CD4-positive, alpha-beta T cell (primary cell): ENCODE data around the gene VPS37C. TPM values are rescaled to one million over a fixed set of nuclear protein-coding genes. Genes with fewer than 3 reads are reported as not detected.

ENCODE experiments used
- ATAC-seq: fragments of 200-7000 bp; cut with Tn5 transposase; one replicate; pipeline ENCODE4 v1.10.0; 2022; ENCODE audit warnings: mild to moderate bottlenecking; ENCODE audit not compliant: poor library complexity
- CTCF ChIA-PET: fragments of 350-600 bp; sonication (Branson Sonifier 250); formaldehyde crosslinking; loops from one replicate; lab custom pipeline; 2021; ENCODE audit warnings: antibody characterized with exemption, inconsistent platforms; lab: Charles Lee
- POLR2A ChIA-PET: fragments of 350-600 bp; sonication (Branson Sonifier 250); formaldehyde crosslinking; loops from one replicate; lab custom pipeline; 2021; ENCODE audit warnings: antibody characterized with exemption, inconsistent platforms; lab: Charles Lee
- DNase-seq, 14 experiments: peaks; one replicate each; pipeline ENCODE4 v3.0.0-alpha.2; 2013 to 2020; ENCODE audit warnings: mixed read lengths in 2 of 14
- H3K27ac ChIP-seq, 2 donors: one replicate each; pipeline versions ENCODE4 v1.5.1 to v1.7.0; 2013; ENCODE audit warnings: low read length in 2 of 2, low read depth in 1 of 2, mild to moderate bottlenecking in 1 of 2
- H3K27me3 ChIP-seq, 2 experiments: 1 replicate in 1 of 2; 2 replicates in 1 of 2; pipeline versions ENCODE4 v1.6.1 to v1.7.0; 2013; ENCODE audit warnings: low read length in 2 of 2, control low read depth in 1 of 2, mild to moderate bottlenecking in 1 of 2, moderate library complexity in 1 of 2; ENCODE audit not compliant: insufficient read depth in 2 of 2, control insufficient read depth in 1 of 2
- H3K36me3 ChIP-seq: one replicate; pipeline ENCODE4 v1.6.1; 2013; ENCODE audit warnings: low read length, control low read depth; ENCODE audit not compliant: insufficient read depth
- H3K4me1 ChIP-seq: one replicate; pipeline ENCODE4 v1.6.1; 2013; ENCODE audit warnings: low read length, control low read depth; ENCODE audit not compliant: insufficient read depth
- H3K4me3 ChIP-seq: one replicate; pipeline ENCODE4 v1.5.1; 2013; ENCODE audit warnings: mild to moderate bottlenecking, low read length, moderate library complexity
- H3K9me3 ChIP-seq, 2 experiments: 1 replicate in 1 of 2; 2 replicates in 1 of 2; pipeline versions ENCODE4 v1.6.1 to v1.7.0; 2013; ENCODE audit warnings: low read length in 2 of 2, mild to moderate bottlenecking in 2 of 2, control low read depth in 1 of 2, moderate library complexity in 1 of 2; ENCODE audit not compliant: control insufficient read depth in 1 of 2, insufficient read depth in 1 of 2
- H3K27ac Mint-ChIP-seq: one replicate; pipeline ENCODE4 v1.8.0; 2020; ENCODE audit warnings: mixed read lengths
- H3K27me3 Mint-ChIP-seq: one replicate; pipeline ENCODE4 v1.8.0; 2021; ENCODE audit warnings: mixed read lengths
- H3K36me3 Mint-ChIP-seq: one replicate; pipeline ENCODE4 v1.8.0; 2021; ENCODE audit warnings: low read depth, mixed read lengths
- H3K4me1 Mint-ChIP-seq: one replicate; pipeline ENCODE4 v1.8.0; 2021; ENCODE audit warnings: low read depth, mixed read lengths
- H3K4me3 Mint-ChIP-seq: one replicate; pipeline ENCODE4 v1.8.0; 2020; ENCODE audit warnings: mild to moderate bottlenecking, mixed read lengths
- H3K9me3 Mint-ChIP-seq: one replicate; pipeline ENCODE4 v1.8.0; 2020; ENCODE audit warnings: mixed read lengths
- intact Hi-C, 2 experiments: fragments of 100-400 bp; cut with DNase I in 1 of 2; cut with micrococcal nuclease in 1 of 2; formaldehyde crosslinking; loops; one replicate each; pipeline versions ENCODE4 v1.15.1 to v1.9.0; 2023 to 2025; cut with DNase I, micrococcal nuclease
- total RNA-seq, 174 experiments: library from RNA in 2 of 174; stranded (reverse) in 2 of 174; gene quantifications; one replicate each; pipeline ENCODE4 v1.2.3 and lab custom pipeline; 2021 to 2026
- TF ChIP-seq, protein P1 (sequence below): fragments of 200-600 bp; IDR thresholded peaks from one replicate; pipeline ENCODE4 v1.8.0; 2022; ENCODE audit warnings: antibody characterized with exemption, mild to moderate bottlenecking

Gene VPS37C
- total RNA-seq, 2 experiments from 2014 or later = 1.8 to 2.0 TPM

DNA sequence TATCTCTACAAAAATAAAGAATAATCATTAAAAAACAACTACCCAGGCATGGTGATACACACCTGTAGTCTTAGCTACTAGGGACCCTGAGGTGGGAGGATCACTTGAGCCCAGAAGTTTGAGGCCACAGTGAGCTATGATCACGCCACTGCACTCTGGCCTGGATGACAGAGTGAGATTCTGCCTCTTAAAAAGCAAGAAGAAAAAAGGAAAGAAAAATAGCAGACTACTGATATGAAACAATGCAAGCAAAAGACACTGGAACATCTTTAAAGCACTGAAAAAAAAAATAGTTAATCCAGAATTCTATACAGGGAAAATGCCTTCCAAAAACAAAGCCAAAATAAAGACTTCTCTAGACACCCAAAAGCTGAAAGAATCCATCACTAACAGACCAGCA lies 5.9 kb downstream of the VPS37C start:
- DNase-seq (no peak), ATAC-seq (no peak)
- no peaks in the 10 kb centered on the region for H3K27me3 Mint-ChIP-seq

DNA sequence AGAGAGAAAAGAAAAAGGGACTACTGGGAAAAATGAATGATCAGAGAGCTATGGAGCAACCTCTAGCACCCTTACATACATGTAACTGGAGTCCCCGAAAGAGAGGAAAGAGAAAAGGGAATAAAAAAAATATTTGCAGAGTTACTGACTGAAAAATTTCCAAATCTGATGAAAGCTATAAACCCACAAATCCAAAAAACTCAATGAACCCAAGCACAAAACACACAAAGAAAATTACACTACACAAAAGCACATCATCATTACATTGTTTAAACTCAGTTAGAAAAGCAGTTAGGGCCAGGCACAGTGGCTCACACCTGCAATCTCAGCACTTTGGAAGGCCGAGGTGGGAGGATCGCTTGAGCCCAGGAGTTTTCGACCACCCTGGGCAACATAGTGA lies 6.7 kb downstream of the VPS37C start:
- CTCF ChIA-PET = no interaction called here

More for the DNA sequence above, 5.9 kb downstream of the VPS37C start:
- peaks cover 5 to 15% of the 10 kb centered on the region in 2 experiments for H3K9me3 ChIP-seq
- TF ChIP-seq, protein P1, sequence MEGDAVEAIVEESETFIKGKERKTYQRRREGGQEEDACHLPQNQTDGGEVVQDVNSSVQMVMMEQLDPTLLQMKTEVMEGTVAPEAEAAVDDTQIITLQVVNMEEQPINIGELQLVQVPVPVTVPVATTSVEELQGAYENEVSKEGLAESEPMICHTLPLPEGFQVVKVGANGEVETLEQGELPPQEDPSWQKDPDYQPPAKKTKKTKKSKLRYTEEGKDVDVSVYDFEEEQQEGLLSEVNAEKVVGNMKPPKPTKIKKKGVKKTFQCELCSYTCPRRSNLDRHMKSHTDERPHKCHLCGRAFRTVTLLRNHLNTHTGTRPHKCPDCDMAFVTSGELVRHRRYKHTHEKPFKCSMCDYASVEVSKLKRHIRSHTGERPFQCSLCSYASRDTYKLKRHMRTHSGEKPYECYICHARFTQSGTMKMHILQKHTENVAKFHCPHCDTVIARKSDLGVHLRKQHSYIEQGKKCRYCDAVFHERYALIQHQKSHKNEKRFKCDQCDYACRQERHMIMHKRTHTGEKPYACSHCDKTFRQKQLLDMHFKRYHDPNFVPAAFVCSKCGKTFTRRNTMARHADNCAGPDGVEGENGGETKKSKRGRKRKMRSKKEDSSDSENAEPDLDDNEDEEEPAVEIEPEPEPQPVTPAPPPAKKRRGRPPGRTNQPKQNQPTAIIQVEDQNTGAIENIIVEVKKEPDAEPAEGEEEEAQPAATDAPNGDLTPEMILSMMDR = no peak
- intact Hi-C loops = no loop called here
- POLR2A ChIA-PET = no interaction called here
- Mint-ChIP-seq H3K4me1 (peaks cover 30% of the 10 kb centered on the region), H3K36me3 (peaks cover 30% of the 10 kb centered on the region), H3K9me3 (peaks cover 5% of the 10 kb centered on the region), H3K27ac (no peak overlapping the region), H3K4me3 (no peak overlapping the region)
- CTCF ChIA-PET = no interaction called here
- no peak overlapping the region for H3K4me3 ChIP-seq
- no peaks in the 10 kb centered on the region for H3K27me3 ChIP-seq
- no peak overlapping the region for H3K27ac ChIP-seq
- H3K36me3 ChIP-seq = peaks cover 7% of the 10 kb centered on the region
- H3K4me1 ChIP-seq = peaks cover 5% of the 10 kb centered on the region

DNA sequence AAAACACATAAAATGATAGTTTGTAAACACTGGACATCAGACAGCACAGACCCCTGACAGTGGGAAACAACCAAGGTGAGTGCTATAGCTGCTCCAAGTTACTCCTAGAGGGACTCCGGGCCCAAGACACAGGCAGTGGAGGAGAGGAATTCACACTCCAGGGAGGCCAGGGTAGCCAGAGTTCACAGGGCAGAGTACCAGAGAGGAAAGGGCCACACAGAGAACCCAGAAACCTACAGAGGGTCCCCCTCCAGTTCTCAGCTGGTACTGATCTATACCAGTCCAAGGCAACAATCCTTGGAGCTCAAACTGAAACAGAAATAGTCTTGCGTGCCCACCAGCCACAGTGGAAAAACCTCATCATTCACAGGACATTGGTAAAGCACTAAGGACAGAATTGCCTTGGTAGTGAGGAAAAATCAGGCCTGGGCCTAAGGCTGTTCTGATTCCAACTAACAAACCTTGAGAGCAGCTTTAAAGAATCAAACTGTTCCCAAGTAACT lies 7.6 kb downstream of the VPS37C start:
- POLR2A ChIA-PET = no interaction called here
- peaks cover 23% of the 10 kb centered on the region for H3K4me1 Mint-ChIP-seq

More for the DNA sequence above, 6.7 kb downstream of the VPS37C start:
- Mint-ChIP-seq H3K4me1 (peaks cover 29% of the 10 kb centered on the region), H3K27me3 (no peaks in the 10 kb centered on the region), H3K4me3 (no peak overlapping the region), H3K36me3 (peaks cover 30% of the 10 kb centered on the region), H3K27ac (no peak overlapping the region), H3K9me3 (peaks cover 5% of the 10 kb centered on the region)
- ATAC-seq (no peak), DNase-seq (no peak)
- TF ChIP-seq, protein P1 = no peak
- Histone ChIP-seq H3K27ac (no peak overlapping the region), H3K9me3 (peaks cover 5 to 15% of the 10 kb centered on the region in 2 experiments), H3K36me3 (peaks cover 7% of the 10 kb centered on the region), H3K4me3 (no peak overlapping the region), H3K27me3 (no peaks in the 10 kb centered on the region), H3K4me1 (no peaks in the 10 kb centered on the region)
- intact Hi-C loops = no loop called here
- POLR2A ChIA-PET = no interaction called here

More for the DNA sequence above, 7.6 kb downstream of the VPS37C start:
- no peak overlapping the region for H3K4me3 Mint-ChIP-seq
- H3K9me3 Mint-ChIP-seq = peaks cover 5% of the 10 kb centered on the region
- CTCF ChIA-PET = interaction anchor here (0.6 kb wide), 1 partner anchor 73 kb away, joined by 3 read pairs; no protein-coding TSS in a partner anchor
- no peak for ATAC-seq
- H3K4me1 ChIP-seq = no peaks in the 10 kb centered on the region
- peaks cover 7% of the 10 kb centered on the region for H3K36me3 ChIP-seq
- H3K27ac Mint-ChIP-seq = no peak overlapping the region
- no peaks in the 10 kb centered on the region for H3K27me3 ChIP-seq
- TF ChIP-seq, protein P1 = no peak
- H3K27me3 Mint-ChIP-seq = no peaks in the 10 kb centered on the region
- no peak for DNase-seq
- peaks cover 30% of the 10 kb centered on the region for H3K36me3 Mint-ChIP-seq
- H3K27ac ChIP-seq = no peak overlapping the region
- H3K4me3 ChIP-seq = no peak overlapping the region
- intact Hi-C loops = no loop called here
- H3K9me3 ChIP-seq = peaks cover 5 to 15% of the 10 kb centered on the region in 2 experiments
